ENCODE data around the gene VSTM1.

DNA sequence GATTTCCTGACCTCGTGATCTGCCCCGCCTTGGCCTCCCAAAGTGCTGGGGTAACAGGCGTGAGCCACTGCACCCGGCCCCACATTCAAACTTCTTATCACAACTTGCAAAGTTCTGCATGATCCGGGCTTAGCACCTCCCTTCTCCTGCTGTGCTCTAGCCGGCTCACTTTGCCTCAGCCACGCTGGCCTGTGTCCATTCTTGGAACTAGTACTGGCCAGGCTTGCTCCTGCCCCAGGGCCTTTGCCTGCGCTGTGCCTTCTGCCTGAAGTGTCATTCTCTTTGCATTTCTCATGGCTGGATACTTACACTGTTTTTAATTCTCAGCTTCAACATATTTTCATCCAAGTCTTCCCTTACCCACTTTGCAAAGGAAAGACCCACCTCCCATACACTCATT is 42.3 kb downstream of the VSTM1 start:
- no peak for TF ChIP-seq GABPA (IDR thresholded peaks at IDR 0.05 in 1 of 2, conservative IDR thresholded peaks at IDR 0.05 in 1 of 2)
- TF ChIP-seq, protein P1, sequence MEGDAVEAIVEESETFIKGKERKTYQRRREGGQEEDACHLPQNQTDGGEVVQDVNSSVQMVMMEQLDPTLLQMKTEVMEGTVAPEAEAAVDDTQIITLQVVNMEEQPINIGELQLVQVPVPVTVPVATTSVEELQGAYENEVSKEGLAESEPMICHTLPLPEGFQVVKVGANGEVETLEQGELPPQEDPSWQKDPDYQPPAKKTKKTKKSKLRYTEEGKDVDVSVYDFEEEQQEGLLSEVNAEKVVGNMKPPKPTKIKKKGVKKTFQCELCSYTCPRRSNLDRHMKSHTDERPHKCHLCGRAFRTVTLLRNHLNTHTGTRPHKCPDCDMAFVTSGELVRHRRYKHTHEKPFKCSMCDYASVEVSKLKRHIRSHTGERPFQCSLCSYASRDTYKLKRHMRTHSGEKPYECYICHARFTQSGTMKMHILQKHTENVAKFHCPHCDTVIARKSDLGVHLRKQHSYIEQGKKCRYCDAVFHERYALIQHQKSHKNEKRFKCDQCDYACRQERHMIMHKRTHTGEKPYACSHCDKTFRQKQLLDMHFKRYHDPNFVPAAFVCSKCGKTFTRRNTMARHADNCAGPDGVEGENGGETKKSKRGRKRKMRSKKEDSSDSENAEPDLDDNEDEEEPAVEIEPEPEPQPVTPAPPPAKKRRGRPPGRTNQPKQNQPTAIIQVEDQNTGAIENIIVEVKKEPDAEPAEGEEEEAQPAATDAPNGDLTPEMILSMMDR (IDR thresholded peaks at IDR 0.05; ENCODE audit: low read depth, low read length, missing input control), result no peak
- TF ChIP-seq SP1 (IDR thresholded peaks at IDR 0.05), result no peak
- TF ChIP-seq ZBTB33 (IDR thresholded peaks at IDR 0.05), result no peak
- TF ChIP-seq FOXA1 (IDR thresholded peaks at IDR 0.05), result no peak
- TF ChIP-seq NR2F2 (IDR thresholded peaks at IDR 0.05), result no peak
- TF ChIP-seq YY1 (IDR thresholded peaks at IDR 0.05), result no peak
- TF ChIP-seq EGR1 (IDR thresholded peaks at IDR 0.05; ENCODE audit: low read depth in 2 of 2), result no peak
